Adrenal gland (tissue), 5 donors: Measurements from ENCODE around the gene RAB34.

Experiments used
- POLR2A ChIP-seq, 2 donors: fragments of 450-650 bp; IDR thresholded peaks; one replicate each; pipeline ENCODE4 v1.6.1; 2017; ENCODE audit warnings: antibody characterized with exemption in 2 of 2, mild to moderate bottlenecking in 2 of 2, moderate library complexity in 1 of 2
- TF ChIP-seq, protein P1 (sequence below), 6 experiments: fragments of 450-650 bp in 4 of 6; fragments of 200-600 bp in 2 of 6; sonication (generic) in 1 of 6; IDR thresholded peaks; 1 replicate in 5 of 6; 2 replicates in 1 of 6; pipeline versions ENCODE4 v1.5.1 to v1.8.0; 2016 to 2021; ENCODE audit warnings: antibody characterized with exemption in 6 of 6, mild to moderate bottlenecking in 2 of 6, moderate library complexity in 1 of 6
- donor health status: DM: no; HTN: no; CAD: no.

DNA sequence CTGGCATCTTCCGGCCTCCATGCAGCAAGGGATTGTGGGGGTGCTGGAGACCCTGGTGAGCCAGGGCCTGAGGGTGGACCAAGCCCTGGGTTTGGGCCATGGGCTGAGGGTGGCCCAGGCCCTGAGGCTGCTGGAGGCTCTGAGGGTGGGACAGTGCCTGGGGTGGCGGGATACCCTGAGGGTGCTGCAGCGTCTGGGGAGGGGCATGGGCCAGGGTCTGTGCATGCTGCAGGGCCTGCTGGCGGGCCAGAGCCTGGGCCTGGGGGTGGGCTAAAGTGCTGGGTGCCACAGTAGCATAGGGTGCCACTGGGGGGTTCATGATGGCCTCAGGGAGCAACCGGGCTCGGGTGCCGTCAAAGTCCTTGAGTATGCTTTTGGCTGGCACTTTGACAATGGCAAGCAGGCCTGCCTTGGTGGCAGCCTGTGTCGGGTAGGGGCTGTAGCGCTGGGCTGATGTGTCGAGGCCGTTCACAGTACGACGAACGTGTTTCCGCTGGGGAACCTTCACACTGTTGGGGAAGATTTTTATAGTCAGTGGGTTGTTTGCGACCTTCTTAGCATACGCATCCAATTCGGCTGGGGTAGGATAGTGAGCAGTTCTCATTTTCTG is 41.7 kb upstream of the RAB34 start:
- TF ChIP-seq POLR2A (IDR thresholded peaks at IDR 0.05) = no peak
- TF ChIP-seq, protein P1, sequence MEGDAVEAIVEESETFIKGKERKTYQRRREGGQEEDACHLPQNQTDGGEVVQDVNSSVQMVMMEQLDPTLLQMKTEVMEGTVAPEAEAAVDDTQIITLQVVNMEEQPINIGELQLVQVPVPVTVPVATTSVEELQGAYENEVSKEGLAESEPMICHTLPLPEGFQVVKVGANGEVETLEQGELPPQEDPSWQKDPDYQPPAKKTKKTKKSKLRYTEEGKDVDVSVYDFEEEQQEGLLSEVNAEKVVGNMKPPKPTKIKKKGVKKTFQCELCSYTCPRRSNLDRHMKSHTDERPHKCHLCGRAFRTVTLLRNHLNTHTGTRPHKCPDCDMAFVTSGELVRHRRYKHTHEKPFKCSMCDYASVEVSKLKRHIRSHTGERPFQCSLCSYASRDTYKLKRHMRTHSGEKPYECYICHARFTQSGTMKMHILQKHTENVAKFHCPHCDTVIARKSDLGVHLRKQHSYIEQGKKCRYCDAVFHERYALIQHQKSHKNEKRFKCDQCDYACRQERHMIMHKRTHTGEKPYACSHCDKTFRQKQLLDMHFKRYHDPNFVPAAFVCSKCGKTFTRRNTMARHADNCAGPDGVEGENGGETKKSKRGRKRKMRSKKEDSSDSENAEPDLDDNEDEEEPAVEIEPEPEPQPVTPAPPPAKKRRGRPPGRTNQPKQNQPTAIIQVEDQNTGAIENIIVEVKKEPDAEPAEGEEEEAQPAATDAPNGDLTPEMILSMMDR (IDR thresholded peaks at IDR 0.05) = no peak
